CD14-positive monocyte (primary cell): ENCODE results near the gene NTS. TPM values are rescaled to one million over a fixed set of nuclear protein-coding genes. Genes with fewer than 3 reads are reported as not detected.

Experiments used
- DNase-seq, 3 donors: peaks; one replicate each; pipeline ENCODE4 v3.0.0-alpha.2; 2011 to 2022
- H2AFZ ChIP-seq: 2 replicates; pipeline ENCODE4 v1.6.0; 2012; ENCODE audit warnings: mild to moderate bottlenecking, low read depth, low read length, inconsistent platforms; ENCODE audit not compliant: insufficient read depth, poor library complexity, severe bottlenecking
- H3K27ac ChIP-seq, 2 donors: 1 replicate in 1 of 2; 2 replicates in 1 of 2; pipeline ENCODE4 v1.5.1; 2012 to 2013; ENCODE audit warnings: low read length in 2 of 2, control low read depth in 1 of 2, inconsistent platforms in 1 of 2, low read depth in 1 of 2, mild to moderate bottlenecking in 1 of 2
- H3K27me3 ChIP-seq, 2 donors: one replicate each; pipeline versions ENCODE4 v1.6.0 to v1.6.1; 2011 to 2013; ENCODE audit warnings: low read length in 2 of 2; ENCODE audit not compliant: control insufficient read depth in 2 of 2, insufficient read depth in 2 of 2
- H3K36me3 ChIP-seq, 2 donors: replicated peaks in 1 of 2; 1 replicate in 1 of 2; 2 replicates in 1 of 2; pipeline versions ENCODE4 v1.5.1 to v1.6.1; 2012 to 2013; ENCODE audit warnings: low read length in 2 of 2, control low read depth in 1 of 2, inconsistent platforms in 1 of 2, mild to moderate bottlenecking in 1 of 2; ENCODE audit not compliant: insufficient read depth in 2 of 2, control insufficient read depth in 1 of 2
- H3K4me1 ChIP-seq, 2 donors: 1 replicate in 1 of 2; 2 replicates in 1 of 2; pipeline versions ENCODE4 v1.5.1 to v1.6.1; 2012 to 2013; ENCODE audit warnings: low read length in 2 of 2, control low read depth in 1 of 2, inconsistent platforms in 1 of 2, mild to moderate bottlenecking in 1 of 2, moderate library complexity in 1 of 2; ENCODE audit not compliant: insufficient read depth in 2 of 2, control insufficient read depth in 1 of 2
- H3K4me2 ChIP-seq: replicated peaks from 2 replicates; pipeline ENCODE3; 2012; ENCODE audit warnings: low read length, moderate library complexity, mild to moderate bottlenecking; ENCODE audit not compliant: poor library complexity, severe bottlenecking; ENCODE audit errors: extremely low read depth
- H3K4me3 ChIP-seq, 3 experiments: fragments of 200-600 bp in 1 of 3; sonication (generic) in 1 of 3; replicated peaks in 1 of 3; 1 replicate in 2 of 3; 2 replicates in 1 of 3; pipeline ENCODE4 v1.5.1; 2011 to 2013; ENCODE audit warnings: low read length in 3 of 3, mild to moderate bottlenecking in 3 of 3, control low read depth in 2 of 3, low read depth in 2 of 3, inconsistent platforms in 1 of 3, moderate library complexity in 1 of 3
- H3K79me2 ChIP-seq: 2 replicates; pipeline ENCODE4 v1.6.0; 2012; ENCODE audit warnings: mild to moderate bottlenecking, control low read depth, inconsistent platforms, low read length, moderate library complexity; ENCODE audit not compliant: insufficient read depth
- H3K9ac ChIP-seq: 2 replicates; pipeline ENCODE4 v1.6.0; 2017; ENCODE audit warnings: low read length, mild to moderate bottlenecking; ENCODE audit not compliant: insufficient read depth, poor library complexity, severe bottlenecking
- H3K9me3 ChIP-seq, 2 donors: replicated peaks in 1 of 2; 1 replicate in 1 of 2; 2 replicates in 1 of 2; pipeline versions ENCODE4 v1.5.1 to v1.6.1; 2012 to 2013; ENCODE audit warnings: low read length in 2 of 2, control low read depth in 1 of 2; ENCODE audit not compliant: control insufficient read depth in 1 of 2, insufficient read depth in 1 of 2
- H4K20me1 ChIP-seq: 2 replicates; pipeline ENCODE4 v1.6.0; 2012; ENCODE audit warnings: mild to moderate bottlenecking, low read length, control low read depth, moderate library complexity; ENCODE audit not compliant: insufficient read depth
- H3K27ac Mint-ChIP-seq, 7 donors: one replicate each; pipeline ENCODE4 v1.8.0; 2020; ENCODE audit warnings: mild to moderate bottlenecking in 7 of 7, mixed read lengths in 7 of 7, moderate library complexity in 6 of 7, inconsistent platforms in 2 of 7
- H3K27me3 Mint-ChIP-seq, 3 donors: one replicate each; pipeline ENCODE4 v1.8.0; 2021 to 2022; ENCODE audit warnings: low read depth in 3 of 3, mild to moderate bottlenecking in 3 of 3, mixed read lengths in 3 of 3, moderate library complexity in 3 of 3, inconsistent platforms in 1 of 3
- H3K36me3 Mint-ChIP-seq, 2 donors: one replicate each; pipeline ENCODE4 v1.8.0; 2020; ENCODE audit warnings: mixed read lengths in 2 of 2, inconsistent platforms in 1 of 2, mild to moderate bottlenecking in 1 of 2
- H3K4me1 Mint-ChIP-seq: one replicate; pipeline ENCODE4 v1.8.0; 2020; ENCODE audit warnings: mild to moderate bottlenecking, mixed read lengths
- H3K4me3 Mint-ChIP-seq, 2 donors: one replicate each; pipeline ENCODE4 v1.8.0; 2020; ENCODE audit warnings: mild to moderate bottlenecking in 2 of 2, mixed read lengths in 2 of 2, moderate library complexity in 1 of 2
- H3K9me3 Mint-ChIP-seq, 7 donors: one replicate each; pipeline ENCODE4 v1.8.0; 2020 to 2022; ENCODE audit warnings: mixed read lengths in 7 of 7, mild to moderate bottlenecking in 6 of 7, moderate library complexity in 6 of 7, inconsistent platforms in 2 of 7
- WGBS: methylation state at CpG from one replicate; pipeline ENCODE4 v1.1.5; 2013; ENCODE audit warnings: missing lambda C conversion rate; ENCODE audit not compliant: insufficient coverage; 5-methylcytosine and 5-hydroxymethylcytosine counted together
- intact Hi-C, 2 donors: fragments of 100-400 bp; cut with micrococcal nuclease; formaldehyde crosslinking; loops; one replicate each; pipeline versions ENCODE4 v1.15.0 to v1.15.1; 2023
- polyA plus RNA-seq, 3 donors: library from polyadenylated mRNA; depleted of rRNA in 1 of 3; unstranded in 2 of 3; stranded (reverse) in 1 of 3; fragments of 300-500 nt in 2 of 3; fragments of >200 nt in 1 of 3; fragmentation: Illumina TruSeq in 2 of 3; gene quantifications; 1 replicate in 2 of 3; 2 replicates in 1 of 3; pipeline ENCODE4 v1.2.3, GENCODE V29; 2012 to 2021
- TF ChIP-seq, protein P1 (sequence below): fragments of 200-600 bp; IDR thresholded peaks from one replicate; pipeline ENCODE4 v1.8.0; 2022; ENCODE audit warnings: antibody characterized with exemption, mild to moderate bottlenecking

The NTS gene
- polyA plus RNA-seq, 3 donors, result not detected

DNA sequence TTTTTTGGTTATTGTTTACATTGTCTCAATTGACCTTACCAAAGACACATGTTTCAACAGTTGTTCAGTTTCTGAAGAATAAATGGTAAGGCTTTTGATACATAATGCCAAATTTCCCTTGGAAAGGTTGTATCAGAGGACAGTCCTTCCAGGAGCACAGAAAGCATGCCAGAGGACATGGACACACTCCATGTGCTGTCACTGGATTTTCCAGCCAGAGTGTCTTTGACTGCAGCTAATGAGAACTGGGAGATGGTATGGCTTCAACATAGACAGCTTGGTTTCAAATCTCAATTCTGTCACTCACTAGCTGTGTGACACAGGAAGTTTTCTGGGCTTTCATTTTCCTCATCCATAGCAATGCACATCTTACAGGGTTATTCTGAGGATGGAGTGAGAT is 20.6 kb downstream of the NTS start:
- Mint-ChIP-seq H3K36me3 (no peaks in the 10 kb centered on the region), H3K27ac (no peak overlapping the region), H3K4me3 (no peak overlapping the region), H3K9me3 (no peaks in the 10 kb centered on the region), H3K27me3 (no peaks in the 10 kb centered on the region), H3K4me1 (no peaks in the 10 kb centered on the region)
- H3K4me1 ChIP-seq, result no peaks in the 10 kb centered on the region
- no peaks in the 10 kb centered on the region for H3K79me2 ChIP-seq
- DNase-seq, result no peak
- H3K27ac ChIP-seq, result no peak overlapping the region
- H3K4me2 ChIP-seq, result no peak overlapping the region
- no peak overlapping the region for H3K4me3 ChIP-seq
- H3K9me3 ChIP-seq, result no peaks in the 10 kb centered on the region
- no peaks in the 10 kb centered on the region for H3K27me3 ChIP-seq
- no peaks in the 10 kb centered on the region for H4K20me1 ChIP-seq
- TF ChIP-seq, protein P1, sequence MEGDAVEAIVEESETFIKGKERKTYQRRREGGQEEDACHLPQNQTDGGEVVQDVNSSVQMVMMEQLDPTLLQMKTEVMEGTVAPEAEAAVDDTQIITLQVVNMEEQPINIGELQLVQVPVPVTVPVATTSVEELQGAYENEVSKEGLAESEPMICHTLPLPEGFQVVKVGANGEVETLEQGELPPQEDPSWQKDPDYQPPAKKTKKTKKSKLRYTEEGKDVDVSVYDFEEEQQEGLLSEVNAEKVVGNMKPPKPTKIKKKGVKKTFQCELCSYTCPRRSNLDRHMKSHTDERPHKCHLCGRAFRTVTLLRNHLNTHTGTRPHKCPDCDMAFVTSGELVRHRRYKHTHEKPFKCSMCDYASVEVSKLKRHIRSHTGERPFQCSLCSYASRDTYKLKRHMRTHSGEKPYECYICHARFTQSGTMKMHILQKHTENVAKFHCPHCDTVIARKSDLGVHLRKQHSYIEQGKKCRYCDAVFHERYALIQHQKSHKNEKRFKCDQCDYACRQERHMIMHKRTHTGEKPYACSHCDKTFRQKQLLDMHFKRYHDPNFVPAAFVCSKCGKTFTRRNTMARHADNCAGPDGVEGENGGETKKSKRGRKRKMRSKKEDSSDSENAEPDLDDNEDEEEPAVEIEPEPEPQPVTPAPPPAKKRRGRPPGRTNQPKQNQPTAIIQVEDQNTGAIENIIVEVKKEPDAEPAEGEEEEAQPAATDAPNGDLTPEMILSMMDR, result no peak
- intact Hi-C loops, result no loop called here
- no peak overlapping the region for H3K9ac ChIP-seq
- no peak overlapping the region for H2AFZ ChIP-seq
- H3K36me3 ChIP-seq, result no peaks in the 10 kb centered on the region

DNA sequence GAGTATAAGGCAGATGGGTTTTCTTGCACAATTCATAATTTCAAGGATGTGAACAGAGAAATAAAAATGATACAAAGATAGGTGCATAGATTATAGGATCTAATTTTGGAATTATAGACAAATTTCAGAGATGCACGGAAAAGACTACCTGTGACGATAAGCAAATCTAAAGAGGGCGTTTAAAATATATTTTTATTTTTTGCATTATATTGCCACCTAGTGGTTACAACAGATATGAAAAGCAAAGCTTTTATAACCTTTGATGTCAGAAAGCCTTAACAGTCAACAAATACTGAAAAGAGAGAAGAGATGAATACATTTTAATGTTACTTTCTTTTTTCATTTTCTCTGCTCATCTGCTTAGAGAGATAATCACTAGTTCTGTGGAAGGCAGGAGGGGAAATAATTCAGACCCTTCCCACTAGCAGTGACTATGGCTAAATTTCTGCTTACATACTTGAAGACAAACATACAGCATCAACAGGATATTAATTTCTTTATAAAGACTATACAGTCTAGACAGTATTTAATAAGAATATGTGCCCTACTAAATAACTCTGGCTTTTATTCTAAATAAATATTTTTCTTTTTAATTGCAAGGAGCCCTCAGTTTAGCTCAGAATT is 46.3 kb downstream of the NTS start:
- no peaks in the 10 kb centered on the region for H3K4me1 Mint-ChIP-seq
- H3K36me3 Mint-ChIP-seq, result no peaks in the 10 kb centered on the region
- H3K4me3 Mint-ChIP-seq, result no peak overlapping the region
- no peak overlapping the region for H3K9ac ChIP-seq
- H3K4me1 ChIP-seq, result no peaks in the 10 kb centered on the region
- H3K9me3 Mint-ChIP-seq, result peaks cover 0 to 2% (median 0%) of the 10 kb centered on the region in 7 donors
- WGBS, result no CpG with 5 or more reads among the region's 3 CpGs
- H4K20me1 ChIP-seq, result no peaks in the 10 kb centered on the region
- intact Hi-C loops, result no loop called here
- no peak for DNase-seq
- no peak overlapping the region for H2AFZ ChIP-seq
- H3K4me2 ChIP-seq, result no peak overlapping the region
- H3K27me3 ChIP-seq, result no peaks in the 10 kb centered on the region
- no peaks in the 10 kb centered on the region for H3K36me3 ChIP-seq
- no peak overlapping the region for H3K4me3 ChIP-seq
- H3K27me3 Mint-ChIP-seq, result peaks cover 0 to 3% (median under 1%) of the 10 kb centered on the region in 3 donors
- H3K79me2 ChIP-seq, result no peaks in the 10 kb centered on the region
- no peak overlapping the region for H3K27ac Mint-ChIP-seq
- TF ChIP-seq, protein P1, result peak; percentile 84
- H3K27ac ChIP-seq, result no peak overlapping the region
- no peaks in the 10 kb centered on the region for H3K9me3 ChIP-seq
